Calu3 (cell line): Measurements from ENCODE around the gene LHFPL4. TPM values are rescaled to one million over a fixed set of nuclear protein-coding genes. Genes with fewer than 3 reads are reported as not detected.

Experiments
- BruUV-seq: library from RNA; stranded (reverse); fragments of 400-500 nt; replicated peaks from 2 replicates; lab custom pipeline; 2021; lab: Mats Ljungman, UMichigan
- CTCF ChIA-PET: fragments of 300-600 bp; sonication (Branson Sonifier 250); formaldehyde crosslinking; loops from one replicate; lab custom pipeline; 2022; ENCODE audit warnings: antibody characterized with exemption; lab: Charles Lee
- DNase-seq: peaks from one replicate; pipeline ENCODE4 v3.0.0; 2022
- H3K27ac Mint-ChIP-seq: one replicate; pipeline ENCODE4 v1.8.0; 2022; ENCODE audit warnings: mixed read lengths; ENCODE audit not compliant: unreplicated experiment
- H3K27me3 Mint-ChIP-seq: one replicate; pipeline ENCODE4 v1.8.0; 2022; ENCODE audit warnings: mixed read lengths; ENCODE audit not compliant: unreplicated experiment
- H3K36me3 Mint-ChIP-seq: one replicate; pipeline ENCODE4 v1.8.0; 2022; ENCODE audit warnings: mild to moderate bottlenecking, moderate library complexity, mixed read lengths; ENCODE audit not compliant: insufficient read depth, unreplicated experiment
- H3K4me1 Mint-ChIP-seq: one replicate; pipeline ENCODE4 v1.8.0; 2022; ENCODE audit warnings: mild to moderate bottlenecking, low read depth, mixed read lengths; ENCODE audit not compliant: unreplicated experiment
- H3K4me3 Mint-ChIP-seq: one replicate; pipeline ENCODE4 v1.8.0; 2022; ENCODE audit warnings: mild to moderate bottlenecking, low read depth, moderate library complexity, mixed read lengths; ENCODE audit not compliant: unreplicated experiment
- H3K9me3 Mint-ChIP-seq: one replicate; pipeline ENCODE4 v1.8.0; 2022; ENCODE audit warnings: low read depth, mixed read lengths; ENCODE audit not compliant: unreplicated experiment
- CTCF ChIP-seq: fragments of 200-600 bp; IDR thresholded peaks from one replicate; pipeline ENCODE4 v1.8.0; 2022; ENCODE audit warnings: antibody characterized with exemption; ENCODE audit not compliant: unreplicated experiment
- intact Hi-C: fragments of 100-400 bp; cut with micrococcal nuclease; formaldehyde crosslinking; loops from one replicate; pipeline ENCODE4 v1.10.0; 2022; ENCODE audit not compliant: unreplicated experiment
- total RNA-seq: library from RNA; stranded (reverse); gene quantifications from 2 replicates; pipeline ENCODE4 v1.2.3, GENCODE V29; 2022

Gene LHFPL4
- total RNA-seq, 1 experiment from 2014 or later, result not detected

- Mint-ChIP-seq H3K27ac (no peak overlapping the region), H3K9me3 (no peaks in the 10 kb centered on the region), H3K4me3 (no peak overlapping the region), H3K36me3 (peaks cover 74% of the 10 kb centered on the region), H3K27me3 (no peaks in the 10 kb centered on the region), H3K4me1 (no peaks in the 10 kb centered on the region)
- CTCF ChIA-PET, result no interaction called here
- intact Hi-C loops, result no loop called here
- no peak for DNase-seq
- BruUV-seq, result no TSS peak
- no peak for TF ChIP-seq CTCF
Measured at GRCh38 chr3:9448643-9449042, 105.0 kb downstream of the LHFPL4 start.

Other genes with a start within 250 kb of the LHFPL4 start
- 43.6 and 57.7 TPM in 2 replicates for gene THUMPD3, start 190.8 kb downstream of the LHFPL4 start, total RNA-seq
- gene SETD5, start 156.2 kb downstream of the LHFPL4 start, total RNA-seq, result 132 and 158 TPM in 2 replicates
- gene MTMR14, start 95.7 kb upstream of the LHFPL4 start, total RNA-seq, result 36.3 and 38.1 TPM in 2 replicates
- not detected in 2 replicates for gene CPNE9, start 150.0 kb upstream of the LHFPL4 start, total RNA-seq
- gene BRPF1, start 177.9 kb upstream of the LHFPL4 start, total RNA-seq, result 19.8 and 20.4 TPM in 2 replicates
- 17.1 and 21.8 TPM in 2 replicates for gene OGG1, start 196.1 kb upstream of the LHFPL4 start, total RNA-seq
- 4.1 and 7.2 TPM in 2 replicates for gene CAMK1, start 216.1 kb upstream of the LHFPL4 start, total RNA-seq
- gene TADA3, start 238.7 kb upstream of the LHFPL4 start, total RNA-seq, result 45.8 and 48.5 TPM in 2 replicates
- 133 and 141 TPM in 2 replicates for gene ARPC4, start 239.3 kb upstream of the LHFPL4 start, total RNA-seq